ENCODE data around the gene ANKRD63.

DNA sequence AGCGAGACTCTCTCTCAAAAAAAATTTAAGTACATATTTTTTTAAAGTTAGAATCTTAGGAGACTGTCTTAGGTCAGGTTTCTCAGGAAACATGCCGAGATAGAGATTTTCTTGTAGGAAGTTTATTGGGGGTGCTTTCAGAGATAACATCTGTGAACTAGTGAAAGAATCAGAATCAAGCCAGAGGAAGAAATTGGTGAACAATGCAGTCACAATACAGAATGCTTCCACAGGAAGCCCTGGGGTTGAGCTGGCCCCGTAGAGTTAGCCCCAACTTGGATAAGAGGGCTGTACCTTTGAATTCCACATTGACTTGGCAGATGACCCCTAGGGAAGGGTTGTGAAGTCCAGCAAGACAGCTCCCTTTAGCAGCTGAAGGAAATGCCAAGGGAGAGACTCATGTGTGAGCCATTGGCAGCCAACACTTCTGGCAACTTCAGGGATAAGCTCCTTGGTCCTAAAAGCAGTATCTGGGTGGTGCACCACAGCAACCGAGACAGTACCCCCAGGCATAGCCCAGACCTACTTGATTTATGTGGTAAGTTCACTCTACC is 31.9 kb upstream of the ANKRD63 start:
- TF ChIP-seq, protein P1, sequence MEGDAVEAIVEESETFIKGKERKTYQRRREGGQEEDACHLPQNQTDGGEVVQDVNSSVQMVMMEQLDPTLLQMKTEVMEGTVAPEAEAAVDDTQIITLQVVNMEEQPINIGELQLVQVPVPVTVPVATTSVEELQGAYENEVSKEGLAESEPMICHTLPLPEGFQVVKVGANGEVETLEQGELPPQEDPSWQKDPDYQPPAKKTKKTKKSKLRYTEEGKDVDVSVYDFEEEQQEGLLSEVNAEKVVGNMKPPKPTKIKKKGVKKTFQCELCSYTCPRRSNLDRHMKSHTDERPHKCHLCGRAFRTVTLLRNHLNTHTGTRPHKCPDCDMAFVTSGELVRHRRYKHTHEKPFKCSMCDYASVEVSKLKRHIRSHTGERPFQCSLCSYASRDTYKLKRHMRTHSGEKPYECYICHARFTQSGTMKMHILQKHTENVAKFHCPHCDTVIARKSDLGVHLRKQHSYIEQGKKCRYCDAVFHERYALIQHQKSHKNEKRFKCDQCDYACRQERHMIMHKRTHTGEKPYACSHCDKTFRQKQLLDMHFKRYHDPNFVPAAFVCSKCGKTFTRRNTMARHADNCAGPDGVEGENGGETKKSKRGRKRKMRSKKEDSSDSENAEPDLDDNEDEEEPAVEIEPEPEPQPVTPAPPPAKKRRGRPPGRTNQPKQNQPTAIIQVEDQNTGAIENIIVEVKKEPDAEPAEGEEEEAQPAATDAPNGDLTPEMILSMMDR (IDR thresholded peaks at IDR 0.05; ENCODE audit: low read depth, low read length, missing input control) = no peak
- TF ChIP-seq NR2F2 (IDR thresholded peaks at IDR 0.05) (no peak), EGR1 (IDR thresholded peaks at IDR 0.05; ENCODE audit: low read depth in 2 of 2) (no peak), RAD21 (IDR thresholded peaks at IDR 0.05) (no peak)
- TF ChIP-seq, protein P2, sequence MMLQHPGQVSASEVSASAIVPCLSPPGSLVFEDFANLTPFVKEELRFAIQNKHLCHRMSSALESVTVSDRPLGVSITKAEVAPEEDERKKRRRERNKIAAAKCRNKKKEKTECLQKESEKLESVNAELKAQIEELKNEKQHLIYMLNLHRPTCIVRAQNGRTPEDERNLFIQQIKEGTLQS (IDR thresholded peaks at IDR 0.05) = no peak
